Neuron (in vitro differentiated cells): Measurements from ENCODE around the gene ATP11B.

Experiments
- H2AFZ ChIP-seq: one replicate; pipeline ENCODE4 v1.6.1; 2013; ENCODE audit warnings: low read depth, mild to moderate bottlenecking, inconsistent platforms, low read length, moderate library complexity
- H3K27me3 ChIP-seq: one replicate; pipeline ENCODE4 v1.6.1; 2013; ENCODE audit warnings: low read length; ENCODE audit not compliant: insufficient read depth
- H3K36me3 ChIP-seq: one replicate; pipeline ENCODE4 v1.6.1; 2013; ENCODE audit warnings: low read length; ENCODE audit not compliant: insufficient read depth
- H3K4me1 ChIP-seq: one replicate; pipeline ENCODE4 v1.6.1; 2013; ENCODE audit warnings: low read length; ENCODE audit not compliant: insufficient read depth
- H3K4me3 ChIP-seq: 2 replicates; pipeline ENCODE4 v1.5.1; 2013; ENCODE audit warnings: mild to moderate bottlenecking, low read length, moderate library complexity
- H3K9me3 ChIP-seq: one replicate; pipeline ENCODE4 v1.6.1; 2013; ENCODE audit warnings: low read length

The ATP11B gene

DNA sequence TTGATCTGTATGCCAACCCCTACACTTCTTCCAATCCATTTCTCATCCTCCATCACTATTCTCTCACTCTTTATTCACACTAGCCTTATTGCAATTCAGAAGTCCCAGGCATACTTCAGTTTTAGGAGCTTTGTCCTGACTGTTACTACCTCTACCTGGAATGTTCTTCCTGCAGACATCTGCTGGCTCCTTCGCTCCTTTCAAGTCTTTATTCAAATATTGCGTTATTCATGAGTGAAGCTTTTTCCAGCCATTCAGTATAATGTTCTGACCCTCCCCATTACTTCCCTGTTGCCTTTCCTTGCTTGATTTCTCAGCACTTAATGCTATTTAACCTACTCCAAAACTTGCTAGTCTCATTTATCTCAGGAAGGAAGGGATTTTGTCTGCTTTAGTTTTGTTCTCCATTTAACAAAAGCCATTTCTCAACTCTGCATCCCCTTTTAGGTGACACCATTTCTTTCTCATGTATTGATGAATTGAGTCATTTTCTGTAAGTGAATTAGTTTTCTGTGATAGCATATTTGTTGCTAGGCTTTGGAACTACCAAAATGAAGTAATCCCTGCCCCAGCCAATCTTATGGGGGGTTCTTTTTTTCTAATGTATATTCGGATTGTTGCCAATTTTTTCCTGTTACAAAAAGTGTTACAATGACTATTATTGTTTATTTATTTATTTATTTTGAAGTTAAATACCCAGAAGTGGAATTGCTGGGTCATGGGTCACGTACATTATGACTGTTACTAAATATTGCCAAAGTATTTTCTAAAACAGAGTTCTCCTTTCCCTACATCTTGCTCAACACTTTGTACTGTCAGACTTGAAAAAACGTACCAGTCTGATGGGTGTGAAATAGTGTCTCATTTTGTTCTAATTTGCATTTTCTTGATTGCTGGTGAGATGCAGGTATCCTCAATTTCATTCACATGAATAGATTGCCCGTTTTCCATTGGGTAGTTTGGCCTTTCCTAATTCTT is 9.4 kb downstream of the ATP11B start:
- peaks cover 2% of the 10 kb centered on the region for H3K36me3 ChIP-seq
- H3K27me3 ChIP-seq = no peaks in the 10 kb centered on the region
- no peaks in the 10 kb centered on the region for H3K9me3 ChIP-seq
- peaks cover 6% of the 10 kb centered on the region for H3K4me1 ChIP-seq
- no peak overlapping the region for H2AFZ ChIP-seq
- H3K4me3 ChIP-seq = no peak overlapping the region

- H3K36me3 ChIP-seq = peaks cover 2% of the 10 kb centered on the region
- H3K4me3 ChIP-seq = no peak overlapping the region
- no peaks in the 10 kb centered on the region for H3K27me3 ChIP-seq
- no peaks in the 10 kb centered on the region for H3K9me3 ChIP-seq
- peaks cover 6% of the 10 kb centered on the region for H3K4me1 ChIP-seq
- no peak overlapping the region for H2AFZ ChIP-seq
Measured at GRCh38 chr3:182803596-182803995, 10.3 kb downstream of the ATP11B start.

DNA sequence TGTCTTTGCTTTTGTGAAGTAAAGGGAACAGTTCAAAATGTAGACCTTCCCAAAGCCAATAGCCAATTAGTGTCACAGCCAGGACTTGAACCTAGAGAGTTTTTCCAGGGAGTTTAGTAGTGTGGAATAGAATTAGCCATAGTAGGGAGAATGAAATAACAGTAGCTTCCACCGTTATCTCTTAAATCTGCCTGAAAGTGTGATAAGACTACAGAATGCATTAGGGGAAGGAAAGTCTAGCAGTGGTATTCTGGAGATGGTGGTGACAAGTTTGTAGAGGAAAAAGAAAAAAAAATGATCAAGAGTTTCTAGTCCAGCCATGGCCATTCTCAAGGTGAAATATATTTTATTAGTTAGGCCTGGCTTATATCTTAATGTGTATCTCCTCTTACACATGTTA is 13.8 kb downstream of the ATP11B start:
- H2AFZ ChIP-seq = no peak overlapping the region
- no peaks in the 10 kb centered on the region for H3K36me3 ChIP-seq
- H3K27me3 ChIP-seq = no peaks in the 10 kb centered on the region
- H3K4me3 ChIP-seq = no peak overlapping the region
- no peaks in the 10 kb centered on the region for H3K9me3 ChIP-seq
- H3K4me1 ChIP-seq = peaks cover 6% of the 10 kb centered on the region

DNA sequence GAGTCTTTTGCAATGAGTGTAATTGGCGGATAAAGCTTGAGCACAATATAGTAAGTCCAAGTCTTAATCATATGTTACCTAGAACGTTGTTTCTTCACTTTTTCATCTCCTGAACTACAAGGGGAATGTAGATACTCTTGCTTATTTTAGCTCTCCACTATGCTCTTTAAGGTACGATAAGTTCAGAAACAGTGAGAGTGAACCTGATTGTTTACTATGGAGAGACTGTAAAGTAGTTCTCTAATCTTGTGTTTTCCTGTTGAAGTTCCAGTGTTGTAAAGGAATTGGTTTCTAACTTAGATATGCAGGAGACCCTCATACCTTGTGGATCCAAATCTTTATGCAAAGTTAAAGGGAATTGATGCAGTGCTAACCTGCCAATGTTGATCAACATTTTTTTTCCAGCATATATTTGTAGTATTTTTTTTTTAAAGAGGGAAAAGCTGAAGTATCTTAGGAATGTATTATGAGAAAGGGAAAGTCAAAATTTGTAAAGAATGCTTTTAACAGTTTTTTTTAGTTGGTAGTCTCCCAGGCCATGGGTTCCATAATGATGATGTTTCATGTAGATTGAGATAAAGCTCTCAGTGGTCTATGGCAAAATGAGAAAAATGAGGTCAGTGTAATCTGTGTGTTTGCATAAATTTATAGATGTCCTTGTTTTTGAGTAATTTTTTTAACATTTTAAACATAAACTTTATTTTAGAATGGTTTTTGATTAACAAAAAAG is 14.9 kb downstream of the ATP11B start:
- no peaks in the 10 kb centered on the region for H3K36me3 ChIP-seq
- no peak overlapping the region for H2AFZ ChIP-seq
- no peaks in the 10 kb centered on the region for H3K27me3 ChIP-seq
- no peaks in the 10 kb centered on the region for H3K9me3 ChIP-seq
- H3K4me3 ChIP-seq = no peak overlapping the region
- no peaks in the 10 kb centered on the region for H3K4me1 ChIP-seq

GRCh38 chr3:182809531-182809930 is 16.2 kb downstream of the ATP11B start:
- H3K36me3 ChIP-seq = no peaks in the 10 kb centered on the region
- peaks cover under 1% of the 10 kb centered on the region for H3K4me1 ChIP-seq
- H3K4me3 ChIP-seq = no peak overlapping the region
- H3K9me3 ChIP-seq = no peaks in the 10 kb centered on the region
- H2AFZ ChIP-seq = no peak overlapping the region
- no peaks in the 10 kb centered on the region for H3K27me3 ChIP-seq

- no peaks in the 10 kb centered on the region for H3K36me3 ChIP-seq
- peaks cover 3% of the 10 kb centered on the region for H3K4me1 ChIP-seq
- H2AFZ ChIP-seq = no peak overlapping the region
- no peak overlapping the region for H3K4me3 ChIP-seq
- no peaks in the 10 kb centered on the region for H3K9me3 ChIP-seq
- H3K27me3 ChIP-seq = no peaks in the 10 kb centered on the region
Measured at GRCh38 chr3:182810574-182811268, 17.4 kb downstream of the ATP11B start.

DNA sequence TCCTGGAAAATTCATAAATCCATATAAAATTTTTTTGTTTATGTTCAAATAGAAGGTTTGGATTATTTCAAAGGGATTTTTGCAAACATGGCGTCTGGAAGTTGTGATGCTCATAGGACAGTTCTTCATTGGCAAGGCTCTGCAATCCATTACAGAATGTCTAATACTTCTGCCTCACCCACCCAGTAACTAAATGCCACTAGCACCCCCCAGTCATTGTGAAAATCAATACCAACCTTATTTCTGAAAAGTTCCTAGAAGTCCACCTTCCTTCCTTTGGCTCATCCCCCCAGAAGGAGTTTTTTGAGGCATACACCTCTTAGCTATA is 17.9 kb downstream of the ATP11B start:
- H3K4me3 ChIP-seq = no peak overlapping the region
- H2AFZ ChIP-seq = no peak overlapping the region
- no peaks in the 10 kb centered on the region for H3K9me3 ChIP-seq
- H3K4me1 ChIP-seq = peaks cover 3% of the 10 kb centered on the region
- no peaks in the 10 kb centered on the region for H3K27me3 ChIP-seq
- no peaks in the 10 kb centered on the region for H3K36me3 ChIP-seq

GRCh38 chr3:182812123-182812522 is 18.8 kb downstream of the ATP11B start:
- no peak overlapping the region for H2AFZ ChIP-seq
- no peak overlapping the region for H3K4me3 ChIP-seq
- H3K9me3 ChIP-seq = no peaks in the 10 kb centered on the region
- H3K4me1 ChIP-seq = peaks cover 3% of the 10 kb centered on the region
- no peaks in the 10 kb centered on the region for H3K27me3 ChIP-seq
- H3K36me3 ChIP-seq = no peaks in the 10 kb centered on the region

- Histone ChIP-seq H3K4me3 (no peak overlapping the region), H3K9me3 (no peaks in the 10 kb centered on the region), H3K27me3 (no peaks in the 10 kb centered on the region), H3K4me1 (peaks cover 3% of the 10 kb centered on the region), H2AFZ (no peak overlapping the region), H3K36me3 (no peaks in the 10 kb centered on the region)
Measured at GRCh38 chr3:182814419-182815062, 21.2 kb downstream of the ATP11B start.

GRCh38 chr3:182816181-182816580 is 22.9 kb downstream of the ATP11B start:
- H3K36me3 ChIP-seq = no peaks in the 10 kb centered on the region
- H3K4me1 ChIP-seq = peaks cover 3% of the 10 kb centered on the region
- H3K4me3 ChIP-seq = no peak overlapping the region
- no peaks in the 10 kb centered on the region for H3K27me3 ChIP-seq
- H3K9me3 ChIP-seq = no peaks in the 10 kb centered on the region
- H2AFZ ChIP-seq = no peak overlapping the region

GRCh38 chr3:182818296-182818978 is 25.1 kb downstream of the ATP11B start:
- Histone ChIP-seq H3K27me3 (no peaks in the 10 kb centered on the region), H3K4me3 (no peak overlapping the region)

GRCh38 chr3:182821221-182821981 is 28.1 kb downstream of the ATP11B start:
- Histone ChIP-seq H3K4me1 (no peaks in the 10 kb centered on the region), H2AFZ (no peak overlapping the region), H3K27me3 (no peaks in the 10 kb centered on the region), H3K4me3 (no peak overlapping the region), H3K9me3 (no peaks in the 10 kb centered on the region), H3K36me3 (peaks cover 3% of the 10 kb centered on the region)

More at GRCh38 chr3:182818296-182818978, 25.1 kb downstream of the ATP11B start:
- peaks cover 3% of the 10 kb centered on the region for H3K36me3 ChIP-seq
- no peaks in the 10 kb centered on the region for H3K9me3 ChIP-seq
- H2AFZ ChIP-seq = no peak overlapping the region
- peaks cover 3% of the 10 kb centered on the region for H3K4me1 ChIP-seq
